MM.1S (cell line): ENCODE data around the gene LGI1.

Source experiments
- DNase-seq: peaks from one replicate; pipeline ENCODE4 v3.0.0-alpha.2; 2015
- H2AFZ ChIP-seq: fragments of 300-600 bp; sonication (generic); 2 replicates; pipeline ENCODE4 v1.6.0; 2016; ENCODE audit warnings: antibody characterized with exemption, low read length
- H3F3A ChIP-seq: fragments of 300-600 bp; sonication (generic); 2 replicates; pipeline ENCODE4 v1.6.1; 2016; ENCODE audit warnings: mild to moderate bottlenecking, antibody characterized with exemption, low read length, moderate library complexity, mixed read lengths; ENCODE audit not compliant: insufficient read depth
- H3K27ac ChIP-seq: fragments of 300-600 bp; sonication (generic); 2 replicates; pipeline ENCODE4 v1.5.1; 2016; ENCODE audit warnings: mild to moderate bottlenecking, low read length
- H3K27me3 ChIP-seq: fragments of 300-600 bp; sonication (generic); replicated peaks from 2 replicates; pipeline ENCODE4 v1.6.0; 2016; ENCODE audit warnings: low read length; ENCODE audit not compliant: insufficient read depth
- H3K36me3 ChIP-seq: fragments of 300-600 bp; sonication (generic); replicated peaks from 2 replicates; pipeline ENCODE4 v1.6.1; 2016; ENCODE audit warnings: mild to moderate bottlenecking, low read length, mixed read lengths; ENCODE audit not compliant: insufficient read depth
- H3K4me1 ChIP-seq: fragments of 300-600 bp; sonication (generic); 2 replicates; pipeline ENCODE4 v1.6.1; 2016; ENCODE audit warnings: low read length, mixed read lengths
- H3K4me2 ChIP-seq: fragments of 300-600 bp; sonication (generic); 2 replicates; pipeline ENCODE4 v1.6.0; 2016; ENCODE audit warnings: low read depth, low read length
- H3K4me3 ChIP-seq: fragments of 300-600 bp; sonication (generic); 2 replicates; pipeline ENCODE4 v1.5.1; 2016; ENCODE audit warnings: low read length, mixed read lengths
- H3K79me2 ChIP-seq: fragments of 300-600 bp; sonication (generic); 2 replicates; pipeline ENCODE4 v1.6.1; 2016; ENCODE audit warnings: mixed run types, low read length, mixed read lengths
- H3K9ac ChIP-seq: fragments of 300-600 bp; sonication (generic); 2 replicates; pipeline ENCODE4 v1.6.1; 2016; ENCODE audit warnings: low read length, mixed read lengths
- H3K9me2 ChIP-seq: fragments of 300-600 bp; sonication (generic); replicated peaks from 2 replicates; pipeline ENCODE4 v1.6.1; 2016; ENCODE audit warnings: mild to moderate bottlenecking, low read length, mixed read lengths; ENCODE audit not compliant: insufficient read depth
- H3K9me3 ChIP-seq: fragments of 300-600 bp; sonication (generic); replicated peaks from 2 replicates; pipeline ENCODE4 v1.6.1; 2016; ENCODE audit warnings: mild to moderate bottlenecking, low read length, mixed read lengths; ENCODE audit not compliant: insufficient read depth
- H4K20me1 ChIP-seq: fragments of 300-600 bp; sonication (generic); 2 replicates; pipeline ENCODE4 v1.6.1; 2016; ENCODE audit warnings: mild to moderate bottlenecking, low read length, moderate library complexity, mixed read lengths; ENCODE audit not compliant: insufficient read depth
- CTCF ChIP-seq: fragments of 300-600 bp; sonication (generic); IDR thresholded peaks from 2 replicates; pipeline ENCODE4 v1.5.1; 2016; ENCODE audit warnings: antibody characterized with exemption, low read length, mixed read lengths
- EZH2 ChIP-seq: fragments of 300-600 bp; sonication (generic); optimal IDR thresholded peaks from 2 replicates; pipeline ENCODE3; 2017; ENCODE audit warnings: low read depth, mild to moderate bottlenecking, antibody characterized with exemption, low read length, mixed read lengths
- EZH2phosphoT487 ChIP-seq: fragments of 300-600 bp; sonication (generic); IDR thresholded peaks from 2 replicates; pipeline ENCODE4 v1.6.1; 2018; ENCODE audit warnings: antibody characterized with exemption, low read length

Gene LGI1

GRCh38 chr10:93712593-93712992, 45.1 kb upstream of the LGI1 start:
- H3F3A ChIP-seq, result no peaks in the 10 kb centered on the region
- H4K20me1 ChIP-seq, result no peaks in the 10 kb centered on the region
- H3K4me1 ChIP-seq, result no peaks in the 10 kb centered on the region
- H3K27ac ChIP-seq, result no peak overlapping the region
- H3K9ac ChIP-seq, result no peak overlapping the region
- no peak for TF ChIP-seq CTCF
- no peak for TF ChIP-seq EZH2
- no peak for TF ChIP-seq EZH2phosphoT487
- H3K36me3 ChIP-seq, result no peaks in the 10 kb centered on the region
- H3K79me2 ChIP-seq, result no peaks in the 10 kb centered on the region
- H3K4me2 ChIP-seq, result no peak overlapping the region
- H3K4me3 ChIP-seq, result no peak overlapping the region
- H3K9me3 ChIP-seq, result no peaks in the 10 kb centered on the region
- H3K9me2 ChIP-seq, result no peaks in the 10 kb centered on the region
- no peak for DNase-seq
- H3K27me3 ChIP-seq, result no peaks in the 10 kb centered on the region
- no peak overlapping the region for H2AFZ ChIP-seq

GRCh38 chr10:93715345-93715744, 42.4 kb upstream of the LGI1 start:
- Histone ChIP-seq H3K9me2 (no peaks in the 10 kb centered on the region), H4K20me1 (no peaks in the 10 kb centered on the region), H3K27ac (no peak overlapping the region), H3K36me3 (no peaks in the 10 kb centered on the region), H3K9me3 (no peaks in the 10 kb centered on the region), H3F3A (no peaks in the 10 kb centered on the region), H3K9ac (no peak overlapping the region), H3K4me3 (no peak overlapping the region), H3K4me2 (no peak overlapping the region), H3K27me3 (no peaks in the 10 kb centered on the region), H3K79me2 (no peaks in the 10 kb centered on the region), H2AFZ (no peak overlapping the region), H3K4me1 (no peaks in the 10 kb centered on the region)
- DNase-seq, result no peak
- TF ChIP-seq CTCF (no peak), EZH2phosphoT487 (no peak), EZH2 (no peak)

- Histone ChIP-seq H3K79me2 (no peaks in the 10 kb centered on the region), H3K4me3 (no peak overlapping the region), H2AFZ (no peak overlapping the region), H3K27ac (no peak overlapping the region), H3K9ac (no peak overlapping the region), H3K27me3 (no peaks in the 10 kb centered on the region), H4K20me1 (no peaks in the 10 kb centered on the region), H3K4me1 (no peaks in the 10 kb centered on the region), H3K4me2 (no peak overlapping the region), H3K9me3 (no peaks in the 10 kb centered on the region), H3K9me2 (no peaks in the 10 kb centered on the region), H3F3A (no peaks in the 10 kb centered on the region), H3K36me3 (no peaks in the 10 kb centered on the region)
- no peak for DNase-seq
- TF ChIP-seq EZH2phosphoT487 (no peak), EZH2 (no peak), CTCF (no peak)
Observed at GRCh38 chr10:93716766-93717165, 41.0 kb upstream of the LGI1 start.
